GM18861 (cell line): ENCODE measurements around the gene AGMO.

Experiments
- ATAC-seq: cut with Tn5 transposase; IDR thresholded peaks from one replicate; pipeline ENCODE4 v1.9.1; 2021; ENCODE audit not compliant: unreplicated experiment

AGMO gene

DNA sequence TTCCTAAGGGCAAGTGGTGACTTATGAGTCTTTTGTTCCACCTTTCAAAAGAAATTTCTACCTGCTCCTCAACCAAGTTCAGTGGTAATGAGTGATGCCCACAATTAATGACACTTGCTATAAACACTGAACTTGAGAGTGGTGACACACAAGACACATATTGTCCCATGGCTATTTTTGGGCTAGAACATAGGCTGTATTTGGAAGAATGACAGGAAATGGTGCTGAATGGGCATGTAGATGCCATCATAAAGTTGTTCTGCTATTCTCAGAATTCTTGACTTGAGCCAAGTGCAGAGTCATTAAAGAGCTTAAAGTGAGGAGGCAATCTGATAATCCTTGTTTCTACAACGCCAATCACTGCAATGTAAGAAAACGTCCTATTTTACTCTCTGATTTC lies 313.3 kb downstream of the AGMO start:
- ATAC-seq, result no peak

GRCh38 chr7:15245831-15246230 lies 316.0 kb downstream of the AGMO start:
- no peak for ATAC-seq

DNA sequence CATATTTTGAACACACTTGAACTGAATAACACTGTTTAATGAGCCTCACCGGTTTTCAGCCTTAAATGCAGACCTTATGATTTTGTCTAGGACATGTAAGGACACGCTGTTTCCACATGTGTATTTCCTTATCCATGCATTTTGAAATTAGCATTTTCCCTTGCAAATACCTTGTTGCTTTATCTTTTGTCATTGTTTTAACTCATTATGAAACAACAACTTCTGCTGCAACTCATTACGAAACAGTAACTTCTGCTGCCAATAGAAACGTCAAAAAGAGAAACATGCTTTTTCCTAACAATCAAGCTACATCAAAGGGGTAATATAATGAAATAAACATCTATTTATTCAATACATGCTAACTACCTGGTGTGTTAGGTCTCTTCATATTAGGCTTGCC lies 322.0 kb downstream of the AGMO start:
- ATAC-seq, result no peak

DNA sequence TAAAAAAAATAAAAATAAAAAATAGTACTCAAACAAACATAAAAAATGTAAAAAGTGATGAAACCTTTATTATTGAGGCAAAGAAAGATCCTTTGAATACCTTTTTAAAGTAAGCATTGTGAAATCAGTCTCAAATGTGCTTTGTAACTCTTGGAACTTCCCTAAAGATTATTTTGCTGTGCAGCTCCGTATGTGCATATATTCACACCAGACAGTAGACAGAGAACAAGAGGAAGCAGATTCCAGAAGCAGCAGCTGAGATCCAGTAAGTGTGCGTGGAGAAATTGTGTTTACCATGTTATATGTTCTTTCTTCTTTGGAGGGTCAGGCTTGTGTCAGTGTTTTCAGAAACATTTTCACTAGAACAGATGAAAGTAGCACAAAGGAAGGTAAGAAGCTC lies 324.9 kb downstream of the AGMO start:
- ATAC-seq, result no peak

DNA sequence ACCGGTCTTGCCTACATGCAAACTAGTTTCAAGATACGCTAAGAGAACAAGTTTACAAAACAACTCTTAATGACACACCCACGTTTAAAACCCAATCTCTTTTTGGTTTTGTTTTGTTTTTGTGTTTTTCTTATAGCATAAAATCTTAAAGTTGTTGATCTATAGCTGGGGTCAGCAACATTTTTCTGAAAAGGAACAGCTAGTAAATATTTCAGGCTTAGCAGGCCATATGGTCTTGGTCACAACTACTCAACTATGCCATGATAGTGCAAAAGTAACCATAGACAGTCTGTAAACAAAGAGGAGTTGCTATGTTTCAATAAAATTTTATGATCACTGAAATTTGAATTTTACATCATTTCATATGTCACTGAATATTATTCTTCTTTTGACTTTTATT lies 327.4 kb downstream of the AGMO start:
- ATAC-seq, result no peak

GRCh38 chr7:15228831-15229230 lies 333.0 kb downstream of the AGMO start:
- ATAC-seq, result no peak

DNA sequence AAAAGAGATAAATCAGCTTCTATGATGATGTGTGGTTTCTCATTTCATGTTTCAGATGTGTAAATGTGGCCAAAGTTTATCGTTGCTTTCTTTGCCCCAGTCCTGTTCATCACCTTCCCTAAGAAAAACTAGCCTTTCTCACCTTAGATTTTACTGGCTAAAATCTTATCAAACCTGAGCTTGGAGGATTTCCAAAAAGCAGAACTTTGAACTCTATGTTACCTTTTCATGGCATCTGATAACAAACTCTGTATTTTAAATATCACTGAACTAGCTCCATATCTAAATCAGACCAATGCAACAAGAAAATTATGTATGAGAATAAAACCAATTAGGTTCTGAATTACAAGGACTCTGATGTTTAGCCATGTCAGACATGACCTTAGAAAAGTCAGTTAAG lies 335.8 kb downstream of the AGMO start:
- no peak for ATAC-seq

- no peak for ATAC-seq
These were observed 342.1 kb downstream of the AGMO start for GRCh38 chr7:15219758-15220157.

DNA sequence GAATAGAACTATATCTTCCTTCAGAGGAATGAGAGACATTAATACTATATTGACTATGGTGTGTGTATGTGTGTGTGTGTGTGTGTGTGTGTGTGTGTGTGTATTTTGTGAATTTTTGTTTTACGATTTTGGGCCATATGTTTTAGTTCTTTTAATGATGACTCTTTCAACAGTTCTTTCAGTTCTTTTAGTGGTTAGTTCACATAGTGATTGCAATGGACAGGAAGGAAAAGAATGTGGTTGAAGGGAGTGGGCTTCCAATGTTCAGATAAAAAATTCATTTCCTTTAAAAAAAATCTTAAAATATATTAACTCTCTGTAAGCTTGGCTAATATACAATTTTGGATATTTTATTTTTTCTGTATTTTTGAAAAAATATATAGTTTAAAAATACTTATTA lies 343.6 kb downstream of the AGMO start:
- no peak for ATAC-seq

GRCh38 chr7:15215616-15216015 lies 346.2 kb downstream of the AGMO start:
- ATAC-seq, result no peak

- ATAC-seq, result no peak
These were observed 346.8 kb downstream of the AGMO start for GRCh38 chr7:15214976-15215375.

- ATAC-seq, result no peak
These were observed 348.7 kb downstream of the AGMO start for GRCh38 chr7:15213093-15213492.

DNA sequence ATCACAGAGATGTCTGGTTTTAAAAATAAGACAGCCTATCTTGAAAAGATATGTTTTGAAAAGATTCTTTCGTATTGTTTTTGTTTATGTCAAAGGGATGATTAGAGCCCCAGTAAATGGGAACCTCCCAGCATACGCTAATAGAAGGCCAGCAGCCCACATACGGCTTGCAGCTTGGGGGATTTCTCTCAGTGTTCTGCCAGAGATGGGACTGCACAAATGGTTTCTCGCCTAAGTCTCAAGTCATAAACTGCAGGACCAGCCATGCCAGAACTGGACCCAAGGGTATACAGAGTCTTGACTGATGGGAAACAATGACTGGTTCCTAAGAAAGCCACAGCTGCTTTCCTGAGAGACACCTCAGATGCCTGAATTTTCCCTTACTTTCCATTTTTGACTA lies 352.4 kb downstream of the AGMO start:
- ATAC-seq, result no peak

GRCh38 chr7:15204421-15204820 lies 357.4 kb downstream of the AGMO start:
- no peak for ATAC-seq

GRCh38 chr7:15199482-15199881 lies 362.3 kb downstream of the AGMO start:
- no peak for ATAC-seq

DNA sequence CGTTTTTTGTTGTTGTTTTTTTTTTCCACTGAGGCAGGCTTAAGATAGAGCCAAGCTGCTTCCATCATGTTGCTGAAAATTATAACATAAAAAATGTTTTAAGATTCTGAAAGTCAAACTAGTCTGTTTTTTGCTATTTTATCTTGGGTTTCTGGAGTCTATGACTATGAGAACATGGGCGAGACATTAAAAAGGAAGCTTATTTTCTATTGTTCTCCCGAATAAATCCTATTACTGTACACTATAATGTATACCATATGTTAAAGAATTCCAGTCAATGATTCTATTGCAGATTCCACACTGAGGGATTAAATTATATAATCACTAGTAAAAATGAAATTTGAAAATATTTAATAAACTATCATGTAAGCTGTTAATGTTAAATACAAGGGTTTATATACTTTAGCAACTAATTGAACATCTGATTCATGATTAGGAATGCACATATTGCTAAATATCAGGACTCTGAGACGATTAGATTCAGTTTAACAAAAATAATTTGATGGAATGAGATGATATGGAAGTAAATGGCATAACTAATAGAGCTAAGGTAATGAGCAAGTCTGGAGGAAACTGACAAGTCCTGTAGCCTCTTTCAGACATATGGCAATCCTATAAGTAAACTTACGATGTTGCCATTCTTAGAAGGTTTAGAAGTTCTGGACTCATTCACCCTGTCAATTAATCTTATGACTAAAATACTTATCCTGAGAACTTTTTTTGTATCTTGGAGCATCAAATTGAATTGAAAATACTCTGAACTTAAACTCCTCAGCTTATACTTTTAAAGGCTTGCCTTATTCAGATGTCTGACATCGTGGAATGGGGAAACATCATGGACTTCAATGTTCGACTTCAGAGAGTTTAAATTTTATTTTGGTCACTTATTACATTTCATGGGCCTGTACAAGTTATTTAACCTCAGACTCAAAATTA lies 364.5 kb downstream of the AGMO start:
- ATAC-seq, result no peak

DNA sequence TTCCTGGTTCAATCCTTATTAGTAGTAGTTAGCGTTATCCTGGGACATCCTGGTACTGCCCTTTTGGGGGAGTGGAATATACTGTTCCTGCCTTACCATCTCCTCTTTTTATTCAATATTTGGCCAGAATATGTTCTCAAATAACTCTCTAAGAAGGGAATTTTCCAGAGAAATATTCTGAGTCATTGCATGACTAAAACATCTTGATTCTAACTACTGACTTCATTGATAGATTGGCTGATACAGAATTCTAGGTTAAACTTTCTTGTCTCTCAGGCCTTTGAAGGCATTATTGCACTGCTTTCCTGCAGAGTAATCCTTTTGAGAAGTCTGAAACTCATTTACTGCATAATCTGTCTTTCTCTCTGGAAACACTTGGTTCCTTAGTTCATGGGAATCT lies 383.8 kb downstream of the AGMO start:
- no peak for ATAC-seq

DNA sequence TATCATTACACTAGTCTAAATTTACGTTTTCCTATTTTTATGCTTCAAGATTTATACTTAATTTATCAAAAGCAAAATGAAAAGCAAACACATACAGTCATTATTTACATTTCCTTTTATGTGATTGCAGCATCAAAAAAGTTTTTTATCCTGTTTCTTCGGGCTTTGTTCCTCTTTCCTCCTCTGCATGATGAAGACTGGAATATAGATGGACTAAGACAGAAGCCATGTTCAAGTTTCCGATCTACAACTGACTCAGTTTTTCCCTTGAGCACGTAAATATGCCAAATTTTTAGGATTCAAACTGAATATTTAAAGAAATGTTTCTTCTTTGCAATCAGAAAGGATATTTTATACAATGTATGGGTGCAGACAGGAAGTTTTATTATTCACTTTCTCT lies 385.7 kb downstream of the AGMO start:
- no peak for ATAC-seq

DNA sequence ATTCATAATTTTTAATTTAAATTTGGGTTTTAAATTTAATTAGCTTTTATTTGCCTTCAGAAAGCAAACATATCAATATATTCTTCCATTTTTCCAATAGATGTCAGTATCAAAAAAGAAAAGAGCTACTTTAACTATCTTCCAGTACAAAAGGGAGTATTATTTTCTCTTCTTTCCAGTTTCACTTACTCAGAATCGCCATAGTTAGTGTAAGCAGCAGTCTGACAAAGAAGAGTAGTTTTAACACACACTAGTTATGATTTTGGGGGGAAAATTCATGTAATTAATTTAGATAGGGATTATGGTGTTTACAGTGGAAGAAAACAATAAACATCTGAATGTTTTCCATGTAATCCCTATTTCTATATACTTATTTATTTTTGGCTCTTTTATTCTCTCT lies 386.7 kb downstream of the AGMO start:
- no peak for ATAC-seq

- no peak for ATAC-seq
These were observed 387.3 kb downstream of the AGMO start for GRCh38 chr7:15174485-15174884.

GRCh38 chr7:15168489-15168888 lies 393.3 kb downstream of the AGMO start:
- ATAC-seq, result no peak

GRCh38 chr7:15167912-15168311 lies 393.9 kb downstream of the AGMO start:
- ATAC-seq, result no peak

- ATAC-seq, result no peak
These were observed 395.2 kb downstream of the AGMO start for GRCh38 chr7:15166620-15167019.
